ENCODE data around the gene CLTCL1.
"Not testable (repeated sequence)": the region's sequence is repeated elsewhere in the genome, so short reads cannot be mapped to it uniquely, and the experiment has no call there.

CLTCL1 gene

DNA sequence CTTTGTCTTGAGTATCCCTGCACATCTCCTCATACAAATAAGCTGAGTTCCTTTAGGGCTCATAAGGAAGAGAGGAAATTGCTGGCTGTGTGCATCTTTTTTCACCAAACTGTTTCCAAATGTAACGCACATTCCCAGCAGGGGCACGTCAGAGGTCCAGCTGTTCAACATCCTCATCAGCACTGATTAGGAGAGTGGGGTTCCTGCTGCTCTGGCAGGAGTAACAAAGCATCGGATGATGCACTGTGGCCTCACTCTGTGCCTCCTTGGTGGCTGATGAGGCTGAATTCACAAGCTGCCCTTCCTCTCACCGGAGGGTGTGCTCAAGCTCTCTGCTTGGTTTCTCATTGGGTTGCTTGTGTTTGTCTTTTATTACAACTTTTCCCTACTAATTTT lies 77.4 kb downstream of the CLTCL1 start:
- DNase-seq: no peak

DNA sequence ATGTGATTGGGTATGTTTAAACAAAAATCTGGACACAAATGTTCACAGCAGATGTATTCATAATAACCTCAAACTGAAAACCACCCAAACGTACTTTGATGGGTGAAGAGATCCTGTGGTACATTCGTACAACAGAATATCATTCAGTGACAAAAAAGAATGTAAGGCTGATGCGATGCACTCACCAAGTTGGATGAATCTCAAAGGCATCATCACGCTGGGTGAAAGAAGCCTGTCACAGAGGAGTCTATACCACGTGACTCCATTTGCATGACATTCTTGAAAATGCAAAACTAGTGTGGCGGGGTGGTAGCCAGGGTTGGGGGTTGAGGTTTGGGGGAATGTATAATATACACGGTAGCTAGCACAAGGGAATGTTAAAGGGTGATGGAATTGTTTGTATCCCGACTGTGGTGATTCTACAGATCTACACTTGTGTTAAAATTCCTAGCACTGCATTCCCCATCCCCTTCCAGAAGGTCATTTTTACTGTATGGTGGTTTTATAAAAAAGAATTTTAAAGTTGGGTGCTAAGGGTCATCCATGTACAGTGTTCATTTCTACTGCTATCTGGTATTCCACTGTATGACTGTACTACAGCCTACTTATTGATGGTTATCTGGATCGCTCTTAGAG lies 78.0 kb downstream of the CLTCL1 start:
- no peak for DNase-seq

DNA sequence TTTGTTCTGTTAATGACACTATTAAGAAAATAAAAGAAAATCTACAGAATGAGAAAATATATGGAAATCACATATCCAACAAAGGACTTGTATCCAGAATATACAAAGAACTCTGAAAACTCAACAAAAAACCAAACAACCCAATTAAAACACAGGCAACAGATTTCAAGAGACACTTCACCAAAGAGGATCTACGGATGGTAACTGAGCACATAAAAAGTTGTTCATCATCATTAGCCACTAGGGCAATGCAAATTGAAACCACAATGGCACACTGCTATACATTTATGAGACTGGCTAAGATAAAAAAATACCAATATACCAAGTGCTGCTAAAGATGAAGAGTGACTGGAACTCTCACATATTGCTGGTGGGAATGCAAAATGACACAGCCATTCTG lies 78.5 kb downstream of the CLTCL1 start:
- no peak for DNase-seq

DNA sequence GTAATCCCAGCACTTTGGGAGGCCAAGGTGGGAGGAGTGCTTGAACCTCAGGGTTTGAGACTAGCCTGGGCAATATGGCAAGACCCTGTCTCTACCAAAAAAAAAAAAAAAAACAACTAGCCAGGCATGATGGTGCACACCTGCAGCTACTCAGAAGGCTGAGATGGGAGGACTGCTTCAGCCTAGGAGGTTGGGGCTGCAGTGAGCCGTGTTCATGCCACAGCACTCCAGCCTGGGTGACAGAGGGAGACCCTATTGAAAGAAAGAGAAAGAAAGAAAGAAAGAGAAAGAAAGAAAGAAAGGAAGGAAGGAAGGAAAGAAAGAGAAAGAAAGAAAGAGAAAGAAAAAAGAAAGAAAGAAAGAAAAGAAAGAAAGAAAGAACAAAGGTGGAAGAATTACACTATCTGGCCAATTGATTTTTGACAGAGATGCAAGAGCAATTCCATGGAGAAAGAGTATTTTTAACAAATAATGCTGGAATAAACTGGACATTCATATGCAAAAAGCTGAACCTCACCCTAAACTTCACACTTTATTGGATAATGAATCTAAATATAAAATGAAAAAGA lies 79.1 kb downstream of the CLTCL1 start:
- no peak for DNase-seq

DNA sequence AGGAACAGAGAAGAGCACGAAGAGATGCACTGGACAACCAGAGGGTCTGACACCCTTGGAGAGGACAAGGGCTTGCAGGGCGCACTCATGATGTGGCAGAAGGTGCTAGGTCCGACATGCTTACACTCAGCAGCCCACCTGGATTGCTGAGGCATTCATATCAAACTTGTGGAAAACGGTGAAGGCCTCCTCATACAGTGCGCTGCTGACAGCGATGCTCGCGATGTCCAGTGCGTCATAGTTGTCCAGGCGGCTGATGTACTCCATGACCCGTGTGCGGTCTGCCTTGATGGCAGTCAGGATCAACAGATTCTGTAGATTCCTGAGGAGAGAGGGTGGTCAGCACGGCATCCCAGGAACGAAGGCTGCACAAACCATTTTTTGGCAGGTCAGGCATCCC lies 81.3 kb downstream of the CLTCL1 start:
- DNase-seq: no peak

DNA sequence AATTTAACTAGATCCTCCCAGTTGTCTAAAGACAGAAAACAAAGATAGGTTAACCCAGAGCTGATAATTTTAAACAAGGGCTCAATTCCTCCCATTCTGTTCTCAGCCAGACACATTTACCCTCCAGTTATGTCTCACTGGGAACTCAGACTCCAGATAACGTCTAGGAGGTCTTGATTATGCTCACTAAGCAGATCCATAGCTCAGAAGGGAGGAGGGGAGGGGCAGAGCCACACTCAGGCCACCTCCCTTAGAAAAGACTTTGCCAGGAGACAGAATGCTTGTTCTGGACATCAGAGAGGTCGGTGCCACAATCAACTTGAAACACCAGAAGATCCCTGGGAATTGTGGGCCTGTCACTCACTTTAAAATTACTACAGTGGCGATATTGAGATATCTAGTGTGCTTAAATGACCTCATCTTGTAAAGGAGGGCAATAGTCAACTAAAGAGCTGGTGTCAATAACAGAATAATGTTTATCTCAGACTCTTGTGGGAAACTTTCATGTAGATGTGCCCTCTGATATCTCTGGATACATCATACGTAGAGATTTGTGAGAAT lies 83.2 kb downstream of the CLTCL1 start:
- no peak for DNase-seq

DNA sequence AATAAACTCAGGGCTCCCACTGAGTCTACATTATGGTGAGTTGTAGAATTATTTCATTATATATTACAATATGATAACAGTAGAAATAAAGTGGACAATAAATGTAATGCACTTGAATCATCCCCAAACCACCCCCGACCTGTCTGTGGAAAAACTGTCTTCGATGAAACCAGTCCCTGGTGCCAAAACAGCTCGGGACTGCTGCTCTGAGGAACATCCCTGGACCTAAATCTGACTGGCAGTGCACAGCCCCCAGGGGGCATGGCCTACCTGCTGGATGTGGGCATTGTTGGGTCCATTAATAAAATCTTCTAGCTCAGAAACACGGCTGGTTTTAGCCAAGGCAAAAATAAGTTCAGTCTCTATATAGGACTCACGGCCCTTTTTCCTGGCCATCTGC lies 83.6 kb downstream of the CLTCL1 start:
- DNase-seq: no peak

DNA sequence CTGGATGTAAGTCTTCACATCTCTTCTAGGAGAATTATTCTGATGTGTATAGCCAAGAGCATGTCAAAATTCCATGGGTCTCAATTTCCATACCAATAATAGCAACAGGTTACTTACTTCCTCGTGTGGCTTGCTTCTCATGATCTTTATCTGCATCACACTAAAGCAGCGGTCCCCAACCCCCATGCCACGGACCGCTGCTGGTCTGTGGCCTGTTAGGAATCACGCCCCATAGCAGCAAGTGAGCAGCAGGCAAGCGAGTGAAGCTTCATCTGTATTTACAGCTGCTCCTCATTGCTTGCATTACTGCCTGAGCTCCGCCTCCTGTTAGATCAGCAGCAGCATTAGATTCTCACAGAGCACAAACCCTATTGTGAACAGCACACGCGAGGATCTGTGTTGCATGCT lies 84.1 kb downstream of the CLTCL1 start:
- no peak for DNase-seq

DNA sequence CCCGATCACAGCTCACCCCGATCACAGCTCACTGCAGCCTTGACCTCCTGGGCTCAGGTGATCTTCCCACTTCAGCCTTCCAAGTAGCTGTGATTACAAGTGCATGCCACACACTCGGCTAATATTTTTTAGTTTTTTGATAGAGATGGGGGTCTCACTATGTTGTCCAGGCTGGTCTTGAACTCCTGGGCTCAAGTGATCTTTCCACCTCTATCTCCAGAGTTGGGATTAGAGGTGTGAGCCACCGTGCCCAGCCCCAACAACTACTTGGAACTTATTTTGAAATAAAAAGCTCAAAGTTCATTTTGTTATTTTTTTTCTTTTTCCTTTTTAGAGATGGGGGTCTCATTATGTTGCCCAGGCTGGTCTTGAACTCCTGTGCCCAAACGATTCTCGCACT lies 85.2 kb downstream of the CLTCL1 start:
- DNase-seq: no peak

DNA sequence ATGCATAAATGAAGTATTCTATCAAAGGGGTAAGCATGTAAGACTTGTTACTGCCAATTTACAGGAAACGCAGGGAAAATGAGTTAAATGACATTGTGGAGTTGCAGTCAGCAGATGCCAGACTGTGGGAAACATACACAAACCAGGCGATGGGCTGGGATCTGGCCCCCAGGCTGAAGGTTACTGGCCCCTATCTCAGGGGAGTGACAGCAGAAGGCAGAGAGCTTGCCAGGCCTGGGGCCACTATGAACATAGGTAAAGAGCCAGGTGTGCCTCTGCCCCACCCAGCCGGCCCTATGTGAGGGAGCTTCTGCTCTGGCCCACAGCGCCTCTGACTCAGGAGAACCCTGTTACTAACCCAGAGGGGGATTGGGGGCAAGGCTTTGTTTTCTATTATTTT lies 86.9 kb downstream of the CLTCL1 start:
- DNase-seq: no peak

DNA sequence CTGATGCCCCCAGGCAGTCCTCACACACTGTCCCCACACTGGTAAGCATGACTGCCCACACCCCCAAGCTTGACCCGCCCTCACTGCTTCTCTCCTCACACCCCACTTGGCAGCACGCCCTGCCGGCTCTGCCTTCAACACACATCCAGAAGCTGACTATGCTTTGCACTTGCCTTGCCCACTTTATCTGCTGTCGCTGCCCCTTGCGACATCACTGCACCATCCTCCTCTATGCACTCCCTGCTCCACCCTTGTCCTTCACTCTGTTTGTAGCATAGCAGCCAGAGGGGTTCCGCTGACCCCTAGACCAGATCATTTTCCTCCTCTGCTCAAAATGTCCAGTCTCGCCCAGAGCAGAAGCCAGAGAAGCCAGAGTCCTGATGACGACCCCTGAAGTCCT lies 87.7 kb downstream of the CLTCL1 start:
- DNase-seq: no peak

DNA sequence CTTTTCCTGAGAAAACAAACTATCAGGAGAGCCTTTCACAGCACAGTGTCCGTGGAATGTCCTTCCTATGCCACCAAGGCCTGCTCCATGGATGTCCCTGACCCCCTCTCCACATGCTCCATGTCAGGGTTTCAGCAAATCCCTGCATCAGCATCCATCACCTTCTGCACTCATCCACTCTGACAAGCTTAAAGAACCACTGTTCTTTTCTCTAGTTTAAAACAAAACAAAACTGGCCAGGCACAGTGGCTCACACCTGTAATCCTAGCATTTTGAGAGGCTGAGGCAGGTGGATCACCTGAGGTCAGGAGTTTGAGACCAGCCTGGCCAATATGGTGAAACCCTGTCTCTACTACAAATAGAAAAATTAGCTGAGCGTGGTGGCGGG lies 88.7 kb downstream of the CLTCL1 start:
- not testable (repeated sequence) for DNase-seq

DNA sequence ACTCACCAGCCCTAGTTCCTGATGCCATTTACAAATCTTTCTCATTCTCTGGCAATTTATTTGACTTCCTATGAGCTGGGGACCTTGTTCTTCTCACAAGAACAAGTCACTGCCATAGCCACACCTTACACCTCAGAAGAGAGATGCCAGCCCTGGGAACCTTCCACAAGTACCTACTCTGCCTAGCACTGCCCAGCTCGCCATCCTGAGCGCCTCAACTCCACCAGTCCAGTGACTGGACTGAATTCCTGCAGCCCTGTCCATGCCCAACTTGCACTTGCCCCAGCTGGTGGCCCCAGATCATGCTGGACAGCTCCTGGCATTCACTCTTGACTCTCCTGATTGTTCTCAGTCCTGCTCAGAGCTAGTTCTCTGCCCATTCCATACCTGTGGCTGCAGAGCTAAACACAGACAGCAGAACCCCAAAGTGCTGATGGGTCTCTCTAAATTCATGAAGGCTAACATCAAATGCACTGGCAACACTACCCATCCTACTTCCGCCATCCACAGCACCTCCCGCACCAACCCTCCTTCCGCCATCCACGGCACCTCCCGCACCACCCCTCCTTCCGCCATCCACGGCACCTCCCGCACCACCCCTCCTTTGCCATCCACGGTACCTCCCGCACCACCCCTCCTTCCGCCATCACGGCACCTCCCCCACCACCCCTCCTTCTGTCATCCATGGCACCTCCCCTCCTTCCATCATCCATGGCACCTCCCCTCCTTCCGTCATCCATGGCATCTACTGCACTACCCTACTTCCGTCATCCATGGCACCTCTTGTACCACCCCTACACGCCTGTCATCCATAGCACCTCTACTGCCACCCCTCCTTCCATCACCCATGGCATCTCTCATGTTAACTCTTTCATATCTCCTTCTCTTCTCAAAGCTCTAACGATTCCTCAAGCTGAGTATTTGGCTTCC lies 89.4 kb downstream of the CLTCL1 start:
- DNase-seq: no peak

DNA sequence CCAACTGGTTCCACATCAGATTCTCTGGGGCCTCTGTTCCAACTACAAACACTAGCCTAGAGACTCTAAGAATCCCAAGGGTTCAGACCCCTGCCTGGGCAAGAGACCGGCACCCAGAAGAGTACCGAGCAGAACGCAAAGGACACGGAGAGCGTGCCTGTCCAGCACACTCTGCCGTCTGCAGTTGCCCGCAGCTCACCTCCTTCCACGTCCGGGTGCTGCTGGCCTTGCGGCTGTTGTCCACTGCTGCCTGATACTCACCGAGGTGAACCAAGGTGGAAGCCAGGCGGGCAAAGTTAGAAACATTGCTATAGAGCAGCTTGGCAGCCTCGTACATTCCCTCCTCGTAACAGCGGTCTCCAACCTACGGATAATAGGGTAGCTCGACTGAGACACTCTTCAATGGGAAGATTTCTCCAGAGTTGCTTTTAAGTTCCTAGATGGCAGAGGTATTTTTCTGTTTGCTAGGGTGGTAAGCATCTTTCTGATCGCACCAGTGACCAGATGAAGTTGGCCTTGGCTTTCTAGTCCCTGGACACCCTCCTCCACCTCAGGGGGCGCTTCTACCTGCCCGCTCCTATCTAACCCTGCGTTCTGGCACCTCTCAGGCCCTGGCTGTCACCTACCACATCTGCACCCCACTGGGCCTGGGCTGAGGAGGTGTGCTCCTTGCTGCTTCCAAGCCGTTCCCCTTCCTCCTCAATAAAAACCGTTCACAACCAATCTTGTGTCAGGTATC lies 90.2 kb downstream of the CLTCL1 start:
- DNase-seq: no peak

DNA sequence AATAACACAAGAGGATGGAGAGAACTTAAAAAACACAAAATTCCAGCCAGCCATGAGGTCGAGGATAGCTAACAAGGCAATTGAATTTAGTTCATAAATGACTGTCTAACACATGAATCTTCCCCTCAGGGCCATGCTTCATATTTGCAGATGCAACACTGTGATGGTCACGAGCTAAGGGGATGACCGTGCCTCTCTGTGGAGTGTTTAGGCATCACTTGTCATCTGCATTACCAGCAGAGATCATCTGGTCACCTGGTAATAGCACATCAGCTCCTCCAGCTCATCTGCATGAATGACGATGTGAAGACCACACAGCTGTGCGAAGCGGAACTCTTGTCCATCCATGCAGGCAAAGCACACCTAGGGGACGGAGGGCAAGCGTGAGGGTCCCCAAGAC lies 92.0 kb downstream of the CLTCL1 start:
- DNase-seq: no peak

DNA sequence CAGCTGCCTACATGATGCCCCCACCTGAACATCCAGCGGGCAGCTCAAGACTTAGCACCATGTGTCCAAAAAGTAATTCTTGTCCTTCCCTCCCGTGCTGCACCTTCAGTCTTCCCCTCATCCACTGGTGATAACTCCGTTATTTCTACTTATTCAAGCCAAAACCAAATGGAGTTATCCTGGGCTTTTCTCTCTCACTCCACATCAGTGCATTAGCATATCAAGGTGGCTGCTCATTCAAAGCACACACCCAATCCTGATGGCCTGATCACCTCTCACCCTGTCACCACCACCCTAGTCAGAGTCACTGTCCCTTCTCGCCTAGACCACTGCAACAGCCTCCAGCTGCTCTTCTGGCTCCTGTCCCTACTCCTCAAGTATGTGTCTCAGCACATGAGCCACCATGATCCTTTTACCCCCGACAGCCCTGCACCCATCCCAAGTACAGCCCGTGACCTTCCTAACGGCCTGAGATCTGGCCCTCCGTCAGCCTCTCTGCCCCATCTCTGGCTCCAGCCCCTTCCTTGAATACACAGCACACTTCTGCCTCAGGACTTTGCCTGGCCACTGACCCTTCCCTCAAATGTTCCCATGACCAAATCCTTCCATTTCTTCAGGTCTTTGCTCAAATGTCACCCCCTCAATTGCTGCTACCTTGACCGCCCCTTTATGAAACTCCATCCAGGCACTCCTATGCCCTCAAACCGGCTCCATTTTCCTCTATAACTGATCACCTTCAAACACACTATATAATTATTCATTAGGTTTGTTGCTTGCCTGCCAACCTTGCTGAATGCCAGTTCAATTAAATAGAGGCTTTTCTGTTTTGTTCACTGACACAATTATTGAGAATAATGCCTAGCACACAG lies 93.3 kb downstream of the CLTCL1 start:
- DNase-seq: no peak

DNA sequence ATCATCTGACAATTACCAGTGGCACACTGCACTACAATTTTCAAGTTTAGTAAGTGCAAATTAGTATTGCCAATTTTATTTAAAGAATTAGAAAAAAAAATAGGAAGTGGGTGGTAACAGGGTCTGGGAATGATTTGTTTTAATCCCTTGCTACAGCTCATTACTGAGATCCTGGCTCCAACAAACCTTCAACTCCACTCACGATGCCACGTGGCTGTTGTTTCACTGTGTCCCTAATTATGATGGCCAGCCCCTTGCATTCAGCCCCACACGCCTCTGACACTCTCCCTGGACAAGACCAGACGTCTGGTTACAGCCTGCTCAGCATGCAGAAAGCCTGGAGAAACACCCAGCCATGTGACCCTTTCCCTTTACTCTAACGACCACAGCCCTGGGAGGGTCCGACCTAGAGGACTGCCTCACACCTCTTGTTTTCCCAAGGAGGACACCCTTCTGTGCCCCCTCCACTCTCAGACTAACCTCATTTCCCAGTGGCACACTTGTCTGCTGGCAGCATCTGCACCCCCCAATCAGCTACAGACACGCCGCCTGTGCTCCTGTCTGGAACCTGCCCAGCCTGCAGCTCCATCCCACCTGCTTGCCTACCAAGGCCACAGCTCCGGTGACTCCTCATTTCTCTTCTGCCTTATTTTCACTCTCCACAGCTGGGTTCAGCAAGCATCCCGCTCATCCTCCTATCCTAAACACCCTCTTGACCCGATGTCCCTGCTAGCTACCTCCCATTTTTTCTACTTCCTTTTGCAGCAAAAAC lies 94.5 kb downstream of the CLTCL1 start:
- no peak for DNase-seq

DNA sequence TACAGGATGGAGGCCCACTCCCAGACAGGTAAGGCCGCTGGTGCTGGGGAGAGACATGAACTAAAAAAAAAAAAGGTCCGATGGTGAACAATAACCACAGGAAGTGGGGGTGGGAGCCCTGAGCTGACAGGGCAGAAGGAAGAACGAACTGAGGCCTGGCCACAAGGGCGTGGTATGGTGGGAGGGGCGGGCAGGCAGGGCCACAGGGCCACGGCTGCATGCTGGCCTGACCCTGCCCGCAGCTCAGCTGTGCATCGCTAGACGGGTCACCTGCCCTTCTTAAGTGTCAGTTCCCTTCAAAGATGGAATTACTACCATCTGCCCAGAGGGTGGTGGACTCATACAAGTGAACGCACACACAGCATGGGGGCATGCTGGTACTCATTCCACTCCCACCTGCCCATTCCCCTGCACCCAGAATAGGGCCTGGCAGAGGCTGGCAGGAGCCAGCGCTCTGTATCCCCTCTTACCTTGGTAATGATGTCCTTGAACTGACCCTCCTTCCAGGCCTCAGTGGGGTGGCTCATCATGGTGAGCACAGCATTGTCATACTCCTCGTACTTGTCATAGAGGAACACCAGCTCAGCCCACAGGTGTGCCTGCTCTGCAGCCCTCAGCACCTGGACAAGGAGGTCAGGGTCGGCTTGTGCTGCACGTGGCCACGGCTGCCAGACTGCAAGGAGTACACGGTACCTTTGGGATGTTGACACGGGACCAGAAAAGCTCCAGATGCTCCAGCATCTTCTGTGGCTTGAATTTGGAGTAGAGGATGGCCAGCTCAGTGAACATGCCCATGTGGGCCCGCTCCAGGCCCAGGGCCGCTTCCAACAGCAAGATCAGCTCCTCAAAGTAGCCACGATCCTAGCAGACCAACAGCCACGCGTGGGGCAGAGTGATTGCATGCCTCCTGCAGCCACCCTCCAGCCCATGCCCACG lies 95.5 kb downstream of the CLTCL1 start:
- DNase-seq: no peak

DNA sequence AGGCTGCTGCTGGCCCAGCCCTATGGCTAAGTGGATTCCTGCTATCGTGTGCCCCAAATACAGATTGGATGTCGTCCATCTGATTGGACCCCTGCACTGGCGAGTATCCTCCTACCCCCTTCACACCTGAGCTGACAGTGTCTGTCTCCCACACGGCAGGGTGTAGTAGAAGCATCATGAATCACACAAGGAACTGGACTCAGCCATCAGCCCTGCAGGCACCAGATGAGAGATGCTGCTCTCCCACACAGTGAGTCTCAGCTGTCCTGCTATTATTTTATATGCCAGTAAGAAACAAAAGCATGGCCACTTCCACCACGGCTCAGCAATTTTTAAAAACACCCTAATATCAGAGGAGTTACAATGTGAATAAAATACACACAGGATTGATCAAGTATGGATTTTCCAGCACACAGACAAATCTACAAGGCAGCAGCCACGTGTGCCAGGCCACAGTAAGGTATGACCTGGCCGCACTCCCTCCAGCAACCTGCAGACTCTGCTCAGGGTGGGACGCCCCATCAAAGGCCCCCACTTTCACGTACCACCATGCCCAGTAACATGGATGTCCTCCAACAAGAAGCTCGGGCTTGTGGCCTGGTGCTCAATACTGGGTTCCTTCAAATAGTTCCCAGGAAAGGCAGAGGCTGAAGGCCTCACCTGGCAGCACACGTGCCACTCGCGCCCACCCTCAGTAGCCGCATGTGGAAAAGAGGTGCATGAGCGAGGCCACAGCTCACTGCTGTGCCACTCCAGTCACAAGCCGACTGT lies 96.6 kb downstream of the CLTCL1 start:
- no peak for DNase-seq
